CD14-positive monocyte (primary cell): Measurements from ENCODE around the gene LCAT. TPM values are rescaled to one million over a fixed set of nuclear protein-coding genes. Genes with fewer than 3 reads are reported as not detected.
"Not testable (repeated sequence)": the region's sequence is repeated elsewhere in the genome, so short reads cannot be mapped to it uniquely, and the experiment has no call there.

Experiments used
- DNase-seq, 3 donors: peaks; one replicate each; pipeline ENCODE4 v3.0.0-alpha.2; 2011 to 2022
- H2AFZ ChIP-seq: 2 replicates; pipeline ENCODE4 v1.6.0; 2012; ENCODE audit warnings: mild to moderate bottlenecking, low read depth, low read length, inconsistent platforms; ENCODE audit not compliant: insufficient read depth, poor library complexity, severe bottlenecking
- H3K27ac ChIP-seq, 2 donors: 1 replicate in 1 of 2; 2 replicates in 1 of 2; pipeline ENCODE4 v1.5.1; 2012 to 2013; ENCODE audit warnings: low read length in 2 of 2, control low read depth in 1 of 2, inconsistent platforms in 1 of 2, low read depth in 1 of 2, mild to moderate bottlenecking in 1 of 2
- H3K27me3 ChIP-seq, 2 donors: one replicate each; pipeline versions ENCODE4 v1.6.0 to v1.6.1; 2011 to 2013; ENCODE audit warnings: low read length in 2 of 2; ENCODE audit not compliant: control insufficient read depth in 2 of 2, insufficient read depth in 2 of 2
- H3K36me3 ChIP-seq, 2 donors: replicated peaks in 1 of 2; 1 replicate in 1 of 2; 2 replicates in 1 of 2; pipeline versions ENCODE4 v1.5.1 to v1.6.1; 2012 to 2013; ENCODE audit warnings: low read length in 2 of 2, control low read depth in 1 of 2, inconsistent platforms in 1 of 2, mild to moderate bottlenecking in 1 of 2; ENCODE audit not compliant: insufficient read depth in 2 of 2, control insufficient read depth in 1 of 2
- H3K4me1 ChIP-seq, 2 donors: 1 replicate in 1 of 2; 2 replicates in 1 of 2; pipeline versions ENCODE4 v1.5.1 to v1.6.1; 2012 to 2013; ENCODE audit warnings: low read length in 2 of 2, control low read depth in 1 of 2, inconsistent platforms in 1 of 2, mild to moderate bottlenecking in 1 of 2, moderate library complexity in 1 of 2; ENCODE audit not compliant: insufficient read depth in 2 of 2, control insufficient read depth in 1 of 2
- H3K4me2 ChIP-seq: replicated peaks from 2 replicates; pipeline ENCODE3; 2012; ENCODE audit warnings: low read length, moderate library complexity, mild to moderate bottlenecking; ENCODE audit not compliant: poor library complexity, severe bottlenecking; ENCODE audit errors: extremely low read depth
- H3K4me3 ChIP-seq, 3 experiments: fragments of 200-600 bp in 1 of 3; sonication (generic) in 1 of 3; replicated peaks in 1 of 3; 1 replicate in 2 of 3; 2 replicates in 1 of 3; pipeline ENCODE4 v1.5.1; 2011 to 2013; ENCODE audit warnings: low read length in 3 of 3, mild to moderate bottlenecking in 3 of 3, control low read depth in 2 of 3, low read depth in 2 of 3, inconsistent platforms in 1 of 3, moderate library complexity in 1 of 3
- H3K79me2 ChIP-seq: 2 replicates; pipeline ENCODE4 v1.6.0; 2012; ENCODE audit warnings: mild to moderate bottlenecking, control low read depth, inconsistent platforms, low read length, moderate library complexity; ENCODE audit not compliant: insufficient read depth
- H3K9ac ChIP-seq: 2 replicates; pipeline ENCODE4 v1.6.0; 2017; ENCODE audit warnings: low read length, mild to moderate bottlenecking; ENCODE audit not compliant: insufficient read depth, poor library complexity, severe bottlenecking
- H3K9me3 ChIP-seq, 2 donors: replicated peaks in 1 of 2; 1 replicate in 1 of 2; 2 replicates in 1 of 2; pipeline versions ENCODE4 v1.5.1 to v1.6.1; 2012 to 2013; ENCODE audit warnings: low read length in 2 of 2, control low read depth in 1 of 2; ENCODE audit not compliant: control insufficient read depth in 1 of 2, insufficient read depth in 1 of 2
- H4K20me1 ChIP-seq: 2 replicates; pipeline ENCODE4 v1.6.0; 2012; ENCODE audit warnings: mild to moderate bottlenecking, low read length, control low read depth, moderate library complexity; ENCODE audit not compliant: insufficient read depth
- H3K27ac Mint-ChIP-seq, 7 donors: one replicate each; pipeline ENCODE4 v1.8.0; 2020; ENCODE audit warnings: mild to moderate bottlenecking in 7 of 7, mixed read lengths in 7 of 7, moderate library complexity in 6 of 7, inconsistent platforms in 2 of 7
- H3K27me3 Mint-ChIP-seq, 3 donors: one replicate each; pipeline ENCODE4 v1.8.0; 2021 to 2022; ENCODE audit warnings: low read depth in 3 of 3, mild to moderate bottlenecking in 3 of 3, mixed read lengths in 3 of 3, moderate library complexity in 3 of 3, inconsistent platforms in 1 of 3
- H3K36me3 Mint-ChIP-seq, 2 donors: one replicate each; pipeline ENCODE4 v1.8.0; 2020; ENCODE audit warnings: mixed read lengths in 2 of 2, inconsistent platforms in 1 of 2, mild to moderate bottlenecking in 1 of 2
- H3K4me1 Mint-ChIP-seq: one replicate; pipeline ENCODE4 v1.8.0; 2020; ENCODE audit warnings: mild to moderate bottlenecking, mixed read lengths
- H3K4me3 Mint-ChIP-seq, 2 donors: one replicate each; pipeline ENCODE4 v1.8.0; 2020; ENCODE audit warnings: mild to moderate bottlenecking in 2 of 2, mixed read lengths in 2 of 2, moderate library complexity in 1 of 2
- H3K9me3 Mint-ChIP-seq, 7 donors: one replicate each; pipeline ENCODE4 v1.8.0; 2020 to 2022; ENCODE audit warnings: mixed read lengths in 7 of 7, mild to moderate bottlenecking in 6 of 7, moderate library complexity in 6 of 7, inconsistent platforms in 2 of 7
- WGBS: methylation state at CpG from one replicate; pipeline ENCODE4 v1.1.5; 2013; ENCODE audit warnings: missing lambda C conversion rate; ENCODE audit not compliant: insufficient coverage; 5-methylcytosine and 5-hydroxymethylcytosine counted together
- intact Hi-C, 2 donors: fragments of 100-400 bp; cut with micrococcal nuclease; formaldehyde crosslinking; loops; one replicate each; pipeline versions ENCODE4 v1.15.0 to v1.15.1; 2023
- polyA plus RNA-seq, 3 donors: library from polyadenylated mRNA; depleted of rRNA in 1 of 3; unstranded in 2 of 3; stranded (reverse) in 1 of 3; fragments of 300-500 nt in 2 of 3; fragments of >200 nt in 1 of 3; fragmentation: Illumina TruSeq in 2 of 3; gene quantifications; 1 replicate in 2 of 3; 2 replicates in 1 of 3; pipeline ENCODE4 v1.2.3, GENCODE V29; 2012 to 2021
- TF ChIP-seq, protein P1 (sequence below): fragments of 200-600 bp; IDR thresholded peaks from one replicate; pipeline ENCODE4 v1.8.0; 2022; ENCODE audit warnings: antibody characterized with exemption, mild to moderate bottlenecking

Gene LCAT
- polyA plus RNA-seq, 3 donors = 0.17 to 16.2 TPM; not detected in 1

GRCh38 chr16:67940446-67941089 is 3.4 kb downstream of the LCAT start:
- Histone ChIP-seq H3K9ac (no peak overlapping the region), H3K9me3 (no peaks in the 10 kb centered on the region), H2AFZ (no peak overlapping the region), H3K4me2 (no peak overlapping the region), H3K79me2 (peaks cover 13% of the 10 kb centered on the region), H3K27me3 (no peaks in the 10 kb centered on the region), H3K4me3 (no peak overlapping the region), H3K27ac (no peak overlapping the region), H3K4me1 (peaks cover 21 to 25% of the 10 kb centered on the region in 2 donors), H4K20me1 (peaks cover 14% of the 10 kb centered on the region), H3K36me3 (peaks cover 31 to 33% of the 10 kb centered on the region in 2 donors)
- H3K4me3 Mint-ChIP-seq = peak overlapping the region in 1 of 2 donors; percentile 48
- TF ChIP-seq, protein P1, sequence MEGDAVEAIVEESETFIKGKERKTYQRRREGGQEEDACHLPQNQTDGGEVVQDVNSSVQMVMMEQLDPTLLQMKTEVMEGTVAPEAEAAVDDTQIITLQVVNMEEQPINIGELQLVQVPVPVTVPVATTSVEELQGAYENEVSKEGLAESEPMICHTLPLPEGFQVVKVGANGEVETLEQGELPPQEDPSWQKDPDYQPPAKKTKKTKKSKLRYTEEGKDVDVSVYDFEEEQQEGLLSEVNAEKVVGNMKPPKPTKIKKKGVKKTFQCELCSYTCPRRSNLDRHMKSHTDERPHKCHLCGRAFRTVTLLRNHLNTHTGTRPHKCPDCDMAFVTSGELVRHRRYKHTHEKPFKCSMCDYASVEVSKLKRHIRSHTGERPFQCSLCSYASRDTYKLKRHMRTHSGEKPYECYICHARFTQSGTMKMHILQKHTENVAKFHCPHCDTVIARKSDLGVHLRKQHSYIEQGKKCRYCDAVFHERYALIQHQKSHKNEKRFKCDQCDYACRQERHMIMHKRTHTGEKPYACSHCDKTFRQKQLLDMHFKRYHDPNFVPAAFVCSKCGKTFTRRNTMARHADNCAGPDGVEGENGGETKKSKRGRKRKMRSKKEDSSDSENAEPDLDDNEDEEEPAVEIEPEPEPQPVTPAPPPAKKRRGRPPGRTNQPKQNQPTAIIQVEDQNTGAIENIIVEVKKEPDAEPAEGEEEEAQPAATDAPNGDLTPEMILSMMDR = no peak
- peaks cover 21% of the 10 kb centered on the region for H3K4me1 Mint-ChIP-seq
- no peaks in the 10 kb centered on the region for H3K9me3 Mint-ChIP-seq
- no peak for DNase-seq
- H3K36me3 Mint-ChIP-seq = peaks cover 20 to 47% of the 10 kb centered on the region in 2 donors
- WGBS = 96% methylated on average over 4 of the region's 5 CpGs
- H3K27ac Mint-ChIP-seq = peak overlapping the region in 2 of 7 donors; percentile 32 to 50
- peaks cover 0 to 4% (median 2%) of the 10 kb centered on the region in 3 donors for H3K27me3 Mint-ChIP-seq
- intact Hi-C loops = no loop called here

- Mint-ChIP-seq H3K4me3 (peak overlapping the region; percentile 27 to 48), H3K9me3 (peaks cover 0 to 1% (median 0%) of the 10 kb centered on the region in 7 donors), H3K36me3 (peaks cover 21 to 47% of the 10 kb centered on the region in 2 donors), H3K27ac (peak overlapping the region in 2 of 7 donors; percentile 32 to 69), H3K4me1 (peaks cover 29% of the 10 kb centered on the region), H3K27me3 (peaks cover 0 to 4% (median 2%) of the 10 kb centered on the region in 3 donors)
- TF ChIP-seq, protein P1 = no peak
- DNase-seq = peak in 1 of 3 donors; percentile 26
- no peak overlapping the region for H3K4me2 ChIP-seq
- H3K4me1 ChIP-seq = peaks cover 29 to 33% of the 10 kb centered on the region in 2 donors
- H3K9ac ChIP-seq = no peak overlapping the region
- H3K79me2 ChIP-seq = peaks cover 21% of the 10 kb centered on the region
- no peaks in the 10 kb centered on the region for H3K27me3 ChIP-seq
- no peaks in the 10 kb centered on the region for H3K9me3 ChIP-seq
- no peak overlapping the region for H2AFZ ChIP-seq
- 82% methylated on average over 17 of the region's 33 CpGs for WGBS
- intact Hi-C loops = loop anchor here (5.0 to 10.0 kb wide), 5 partner anchors 47 to 132 kb away; partner anchors contain the start of genes EDC4 (in 1 of the 2), PSKH1 (in 1 of the 2), RANBP10 (in 1 of the 2) and TSNAXIP1 (in 1 of the 2)
- H4K20me1 ChIP-seq = peaks cover 22% of the 10 kb centered on the region
- H3K36me3 ChIP-seq = peaks cover 29 to 30% of the 10 kb centered on the region in 2 donors
- no peak overlapping the region for H3K4me3 ChIP-seq
- H3K27ac ChIP-seq = no peak overlapping the region
Observed at GRCh38 chr16:67939507-67940445, 4.1 kb downstream of the LCAT start.

GRCh38 chr16:67937713-67938112 is 6.2 kb downstream of the LCAT start:
- intact Hi-C loops = loop anchor here (5.0 to 10.0 kb wide), 5 partner anchors 45 to 130 kb away; partner anchors contain the start of genes EDC4 (in 1 of the 2), PSKH1 (in 1 of the 2), RANBP10 (in 1 of the 2) and TSNAXIP1 (in 1 of the 2)
- not testable (repeated sequence) for DNase-seq, H3K9me3 ChIP-seq, H2AFZ ChIP-seq, H3K27me3 Mint-ChIP-seq, H3K9ac ChIP-seq, H3K4me3 Mint-ChIP-seq, H3K27me3 ChIP-seq, H3K9me3 Mint-ChIP-seq
- no CpG with 5 or more reads among the region's 5 CpGs for WGBS
- H3K27ac Mint-ChIP-seq = peak overlapping the region in 6 of 7 donors; percentile 41 to 96 (median 87)
- H3K4me2 ChIP-seq = peak overlapping the region; percentile 75
- H3K4me1 ChIP-seq = peaks cover 29 to 40% of the 10 kb centered on the region in 2 donors
- H3K4me1 Mint-ChIP-seq = peaks cover 36% of the 10 kb centered on the region
- H3K4me3 ChIP-seq = peak overlapping the region in 1 of 3 experiments; percentile 90
- H3K36me3 ChIP-seq = peaks cover 30 to 31% of the 10 kb centered on the region in 2 donors
- H3K27ac ChIP-seq = peak overlapping the region; percentile 89 to 93
- peaks cover 40% of the 10 kb centered on the region for H4K20me1 ChIP-seq
- H3K36me3 Mint-ChIP-seq = peaks cover 26 to 47% of the 10 kb centered on the region in 2 donors
- peaks cover 30% of the 10 kb centered on the region for H3K79me2 ChIP-seq
